ENCODE measurements around the gene CPXM2.

DNA sequence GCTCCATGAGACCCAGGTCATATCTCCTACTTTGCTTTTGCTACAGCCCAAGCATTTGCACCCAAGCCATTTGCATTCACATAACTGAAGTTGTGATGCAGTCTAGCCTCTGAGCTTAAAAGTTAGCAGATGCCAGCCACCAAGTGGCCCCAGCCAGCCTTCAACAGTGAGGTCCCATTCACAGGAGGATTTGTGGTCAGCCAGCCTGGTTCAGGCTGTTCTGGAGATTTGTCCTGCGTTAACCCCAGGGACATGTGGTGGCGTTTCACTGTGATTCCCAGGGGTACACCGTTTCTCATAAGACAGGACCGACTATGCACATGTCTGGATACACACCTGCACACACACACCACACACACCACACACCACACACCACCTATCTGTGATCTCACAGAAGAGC lies 174.3 kb downstream of the CPXM2 start:
- TF ChIP-seq, protein P1, sequence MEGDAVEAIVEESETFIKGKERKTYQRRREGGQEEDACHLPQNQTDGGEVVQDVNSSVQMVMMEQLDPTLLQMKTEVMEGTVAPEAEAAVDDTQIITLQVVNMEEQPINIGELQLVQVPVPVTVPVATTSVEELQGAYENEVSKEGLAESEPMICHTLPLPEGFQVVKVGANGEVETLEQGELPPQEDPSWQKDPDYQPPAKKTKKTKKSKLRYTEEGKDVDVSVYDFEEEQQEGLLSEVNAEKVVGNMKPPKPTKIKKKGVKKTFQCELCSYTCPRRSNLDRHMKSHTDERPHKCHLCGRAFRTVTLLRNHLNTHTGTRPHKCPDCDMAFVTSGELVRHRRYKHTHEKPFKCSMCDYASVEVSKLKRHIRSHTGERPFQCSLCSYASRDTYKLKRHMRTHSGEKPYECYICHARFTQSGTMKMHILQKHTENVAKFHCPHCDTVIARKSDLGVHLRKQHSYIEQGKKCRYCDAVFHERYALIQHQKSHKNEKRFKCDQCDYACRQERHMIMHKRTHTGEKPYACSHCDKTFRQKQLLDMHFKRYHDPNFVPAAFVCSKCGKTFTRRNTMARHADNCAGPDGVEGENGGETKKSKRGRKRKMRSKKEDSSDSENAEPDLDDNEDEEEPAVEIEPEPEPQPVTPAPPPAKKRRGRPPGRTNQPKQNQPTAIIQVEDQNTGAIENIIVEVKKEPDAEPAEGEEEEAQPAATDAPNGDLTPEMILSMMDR (IDR thresholded peaks at IDR 0.05 in 2 of 3, conservative IDR thresholded peaks at IDR 0.05 in 1 of 3; ENCODE audit: control insufficient read depth in 2 of 3, extremely low read depth in 1 of 3, insufficient read depth in 1 of 3, low read depth in 3 of 3, low read length in 3 of 3), result no peak
- TF ChIP-seq NR2F1 (conservative IDR thresholded peaks at IDR 0.05), result no peak
- TF ChIP-seq, protein P2, sequence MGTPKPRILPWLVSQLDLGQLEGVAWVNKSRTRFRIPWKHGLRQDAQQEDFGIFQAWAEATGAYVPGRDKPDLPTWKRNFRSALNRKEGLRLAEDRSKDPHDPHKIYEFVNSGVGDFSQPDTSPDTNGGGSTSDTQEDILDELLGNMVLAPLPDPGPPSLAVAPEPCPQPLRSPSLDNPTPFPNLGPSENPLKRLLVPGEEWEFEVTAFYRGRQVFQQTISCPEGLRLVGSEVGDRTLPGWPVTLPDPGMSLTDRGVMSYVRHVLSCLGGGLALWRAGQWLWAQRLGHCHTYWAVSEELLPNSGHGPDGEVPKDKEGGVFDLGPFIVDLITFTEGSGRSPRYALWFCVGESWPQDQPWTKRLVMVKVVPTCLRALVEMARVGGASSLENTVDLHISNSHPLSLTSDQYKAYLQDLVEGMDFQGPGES (IDR thresholded peaks at IDR 0.05), result no peak
- no peak for TF ChIP-seq RB1 (IDR thresholded peaks at IDR 0.05; ENCODE audit: borderline replicate concordance)
- TF ChIP-seq NFIC (IDR thresholded peaks at IDR 0.05; ENCODE audit: low read depth, low read length), result no peak
- TF ChIP-seq POLR2AphosphoS5 (IDR thresholded peaks at IDR 0.05; ENCODE audit: low read length), result no peak
- TF ChIP-seq CREB1 (IDR thresholded peaks at IDR 0.05; ENCODE audit: low read depth), result no peak
- TF ChIP-seq, protein P3, sequence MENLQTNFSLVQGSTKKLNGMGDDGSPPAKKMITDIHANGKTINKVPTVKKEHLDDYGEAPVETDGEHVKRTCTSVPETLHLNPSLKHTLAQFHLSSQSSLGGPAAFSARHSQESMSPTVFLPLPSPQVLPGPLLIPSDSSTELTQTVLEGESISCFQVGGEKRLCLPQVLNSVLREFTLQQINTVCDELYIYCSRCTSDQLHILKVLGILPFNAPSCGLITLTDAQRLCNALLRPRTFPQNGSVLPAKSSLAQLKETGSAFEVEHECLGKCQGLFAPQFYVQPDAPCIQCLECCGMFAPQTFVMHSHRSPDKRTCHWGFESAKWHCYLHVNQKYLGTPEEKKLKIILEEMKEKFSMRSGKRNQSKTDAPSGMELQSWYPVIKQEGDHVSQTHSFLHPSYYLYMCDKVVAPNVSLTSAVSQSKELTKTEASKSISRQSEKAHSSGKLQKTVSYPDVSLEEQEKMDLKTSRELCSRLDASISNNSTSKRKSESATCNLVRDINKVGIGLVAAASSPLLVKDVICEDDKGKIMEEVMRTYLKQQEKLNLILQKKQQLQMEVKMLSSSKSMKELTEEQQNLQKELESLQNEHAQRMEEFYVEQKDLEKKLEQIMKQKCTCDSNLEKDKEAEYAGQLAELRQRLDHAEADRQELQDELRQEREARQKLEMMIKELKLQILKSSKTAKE (IDR thresholded peaks at IDR 0.05; ENCODE audit: low read depth, poor library complexity, severe bottlenecking), result no peak
- no peak for TF ChIP-seq BHLHE40 (IDR thresholded peaks at IDR 0.05; ENCODE audit: borderline replicate concordance in 1 of 2, low read depth in 2 of 2, low read length in 1 of 2)
